Duodenal mucosa (tissue), 2 donors: ENCODE data around the gene MTARC2.

ENCODE experiments used
- H3K27ac ChIP-seq: one replicate; pipeline ENCODE4 v1.7.0; 2013; ENCODE audit warnings: low read depth, low read length
- H3K27me3 ChIP-seq, 2 donors: one replicate each; pipeline ENCODE4 v1.7.0; 2013; ENCODE audit warnings: low read length in 2 of 2, control low read depth in 1 of 2; ENCODE audit not compliant: insufficient read depth in 2 of 2, control insufficient read depth in 1 of 2
- H3K36me3 ChIP-seq, 2 donors: one replicate each; pipeline ENCODE4 v1.7.0; 2013; ENCODE audit warnings: low read length in 2 of 2, control low read depth in 1 of 2; ENCODE audit not compliant: insufficient read depth in 2 of 2, control insufficient read depth in 1 of 2
- H3K4me1 ChIP-seq, 2 donors: one replicate each; pipeline ENCODE4 v1.7.0; 2013; ENCODE audit warnings: low read length in 2 of 2, control low read depth in 1 of 2; ENCODE audit not compliant: insufficient read depth in 2 of 2, control insufficient read depth in 1 of 2
- H3K4me3 ChIP-seq, 2 donors: one replicate each; pipeline ENCODE4 v1.7.0; 2013; ENCODE audit warnings: low read length in 2 of 2, low read depth in 1 of 2
- H3K9ac ChIP-seq, 2 donors: one replicate each; pipeline ENCODE4 v1.7.0; 2013; ENCODE audit warnings: low read length in 2 of 2, low read depth in 1 of 2
- H3K9me3 ChIP-seq, 2 donors: one replicate each; pipeline ENCODE4 v1.7.0; 2013; ENCODE audit warnings: low read length in 2 of 2, control low read depth in 1 of 2; ENCODE audit not compliant: control insufficient read depth in 1 of 2

MTARC2 gene

GRCh38 chr1:220809187-220809550 is 61.0 kb downstream of the MTARC2 start:
- Histone ChIP-seq H3K4me1 (no peaks in the 10 kb centered on the region), H3K27ac (no peak overlapping the region), H3K4me3 (no peak overlapping the region), H3K9ac (no peak overlapping the region), H3K36me3 (peaks cover 0 to 20% of the 10 kb centered on the region in 2 donors), H3K27me3 (no peaks in the 10 kb centered on the region), H3K9me3 (no peaks in the 10 kb centered on the region)

- Histone ChIP-seq H3K4me1 (no peaks in the 10 kb centered on the region), H3K9me3 (no peaks in the 10 kb centered on the region), H3K9ac (no peak overlapping the region), H3K27ac (no peak overlapping the region), H3K27me3 (no peaks in the 10 kb centered on the region), H3K4me3 (no peak overlapping the region), H3K36me3 (peaks cover 0 to 19% of the 10 kb centered on the region in 2 donors)
These were observed 61.6 kb downstream of the MTARC2 start for GRCh38 chr1:220809704-220810103.

- H3K9ac ChIP-seq = no peak overlapping the region
- H3K27ac ChIP-seq = no peak overlapping the region
- H3K4me3 ChIP-seq = peak overlapping the region in 1 of 2 donors; percentile 48
These were observed 62.1 kb downstream of the MTARC2 start for GRCh38 chr1:220810179-220810653.

GRCh38 chr1:220810963-220811362 is 62.8 kb downstream of the MTARC2 start:
- Histone ChIP-seq H3K27ac (no peak overlapping the region), H3K36me3 (peaks cover 0 to 14% of the 10 kb centered on the region in 2 donors), H3K4me3 (no peak overlapping the region), H3K4me1 (no peaks in the 10 kb centered on the region), H3K27me3 (no peaks in the 10 kb centered on the region), H3K9me3 (no peaks in the 10 kb centered on the region), H3K9ac (no peak overlapping the region)

More at GRCh38 chr1:220810179-220810653, 62.1 kb downstream of the MTARC2 start:
- Histone ChIP-seq H3K4me1 (no peaks in the 10 kb centered on the region), H3K27me3 (no peaks in the 10 kb centered on the region), H3K9me3 (no peaks in the 10 kb centered on the region), H3K36me3 (peaks cover 0 to 14% of the 10 kb centered on the region in 2 donors)

GRCh38 chr1:220811695-220812094 is 63.6 kb downstream of the MTARC2 start:
- peaks cover 0 to 14% of the 10 kb centered on the region in 2 donors for H3K36me3 ChIP-seq

GRCh38 chr1:220812308-220812707 is 64.2 kb downstream of the MTARC2 start:
- Histone ChIP-seq H3K36me3 (peaks cover 0 to 14% of the 10 kb centered on the region in 2 donors), H3K9ac (no peak overlapping the region), H3K4me3 (no peak overlapping the region), H3K4me1 (no peaks in the 10 kb centered on the region), H3K27ac (no peak overlapping the region), H3K9me3 (no peaks in the 10 kb centered on the region), H3K27me3 (no peaks in the 10 kb centered on the region)

More at GRCh38 chr1:220811695-220812094, 63.6 kb downstream of the MTARC2 start:
- H3K4me1 ChIP-seq = no peaks in the 10 kb centered on the region
- no peaks in the 10 kb centered on the region for H3K9me3 ChIP-seq
- H3K9ac ChIP-seq = no peak overlapping the region
- no peak overlapping the region for H3K27ac ChIP-seq
- H3K4me3 ChIP-seq = no peak overlapping the region
- no peaks in the 10 kb centered on the region for H3K27me3 ChIP-seq

- Histone ChIP-seq H3K4me3 (no peak overlapping the region), H3K9me3 (no peaks in the 10 kb centered on the region), H3K36me3 (peaks cover 0 to 12% of the 10 kb centered on the region in 2 donors), H3K4me1 (no peaks in the 10 kb centered on the region), H3K9ac (no peak overlapping the region), H3K27me3 (no peaks in the 10 kb centered on the region), H3K27ac (no peak overlapping the region)
These were observed 64.9 kb downstream of the MTARC2 start for GRCh38 chr1:220813013-220813412.

GRCh38 chr1:220815409-220815808 is 67.3 kb downstream of the MTARC2 start:
- Histone ChIP-seq H3K9ac (no peak overlapping the region), H3K9me3 (no peaks in the 10 kb centered on the region), H3K4me1 (no peaks in the 10 kb centered on the region), H3K36me3 (peaks cover 0 to 12% of the 10 kb centered on the region in 2 donors), H3K27me3 (no peaks in the 10 kb centered on the region), H3K27ac (no peak overlapping the region), H3K4me3 (no peak overlapping the region)

GRCh38 chr1:220817907-220818306 is 69.8 kb downstream of the MTARC2 start:
- Histone ChIP-seq H3K9ac (no peak overlapping the region), H3K4me1 (no peaks in the 10 kb centered on the region), H3K36me3 (peaks cover 0 to 7% of the 10 kb centered on the region in 2 donors), H3K27ac (no peak overlapping the region), H3K9me3 (no peaks in the 10 kb centered on the region), H3K4me3 (no peak overlapping the region), H3K27me3 (no peaks in the 10 kb centered on the region)

- Histone ChIP-seq H3K4me3 (no peak overlapping the region), H3K9ac (no peak overlapping the region), H3K27me3 (no peaks in the 10 kb centered on the region), H3K4me1 (no peaks in the 10 kb centered on the region), H3K27ac (no peak overlapping the region), H3K9me3 (no peaks in the 10 kb centered on the region), H3K36me3 (peaks cover 0 to 1% of the 10 kb centered on the region in 2 donors)
These were observed 70.5 kb downstream of the MTARC2 start for GRCh38 chr1:220818421-220819173.
